Esophagus muscularis mucosa (tissue), 4 donors: ENCODE measurements around the gene ATP11C. TPM values are rescaled to one million over a fixed set of nuclear protein-coding genes. Genes with fewer than 3 reads are reported as not detected.

Source experiments
- DNase-seq: peaks from one replicate; pipeline ENCODE4 v3.0.0-alpha.2; 2017; ENCODE audit errors: extremely low spot score
- H3K27ac ChIP-seq, 4 donors: fragments of 200-600 bp; sonication (generic); replicated peaks in 1 of 4; 1 replicate in 3 of 4; 2 replicates in 1 of 4; pipeline ENCODE4 v1.5.1; 2016 to 2019; ENCODE audit warnings: mild to moderate bottlenecking in 1 of 4
- H3K27me3 ChIP-seq, 4 donors: fragments of 200-600 bp; sonication (generic); one replicate each; pipeline versions ENCODE4 v1.5.1 to v1.6.0; 2016 to 2019
- H3K36me3 ChIP-seq, 4 donors: fragments of 200-600 bp; sonication (generic); one replicate each; pipeline ENCODE4 v1.5.1; 2016 to 2019
- H3K4me1 ChIP-seq, 4 donors: fragments of 200-600 bp; sonication (generic); one replicate each; pipeline ENCODE4 v1.5.1; 2016 to 2019
- H3K4me3 ChIP-seq, 4 donors: fragments of 200-600 bp; sonication (generic); 1 replicate in 2 of 4; 2 replicates in 2 of 4; pipeline ENCODE4 v1.5.1; 2016 to 2019; ENCODE audit warnings: mild to moderate bottlenecking in 4 of 4, moderate library complexity in 1 of 4
- H3K9me3 ChIP-seq, 4 donors: fragments of 200-600 bp; sonication (generic); 1 replicate in 3 of 4; 2 replicates in 1 of 4; pipeline ENCODE4 v1.5.1; 2016 to 2019
- EP300 ChIP-seq: sonication (generic); formaldehyde crosslinking; IDR thresholded peaks from one replicate; pipeline ENCODE4 v1.6.1; 2017; ENCODE audit warnings: antibody characterized with exemption
- POLR2A ChIP-seq: fragments of 450-650 bp; IDR thresholded peaks from one replicate; pipeline ENCODE4 v1.6.1; 2017; ENCODE audit warnings: antibody characterized with exemption, moderate library complexity, mild to moderate bottlenecking, low read depth
- POLR2AphosphoS5 ChIP-seq, 2 donors: sonication (generic); formaldehyde crosslinking; IDR thresholded peaks; one replicate each; pipeline ENCODE4 v1.6.1; 2017; ENCODE audit warnings: antibody characterized with exemption in 2 of 2
- WGBS: methylation state at CpG from one replicate; pipeline ENCODE4 v1.1.5; 2018; 5-methylcytosine and 5-hydroxymethylcytosine counted together
- intact Hi-C: fragments of 100-400 bp; cut with DNase I; formaldehyde crosslinking; loops from one replicate; pipeline ENCODE4 v1.15.1; 2023
- total RNA-seq, 4 donors: library from RNA; depleted of rRNA; stranded (reverse); fragments of >200 nt; gene quantifications; one replicate each; pipeline versions ENCODE4 v1.1.0 to v1.2.1, GENCODE V29; 2016
- TF ChIP-seq, protein P1 (sequence below), 3 experiments: fragments of 200-600 bp in 2 of 3; fragments of 450-650 bp in 1 of 3; sonication (generic) in 2 of 3; IDR thresholded peaks; one replicate each; pipeline ENCODE4 v1.5.1; 2017 to 2019; ENCODE audit warnings: antibody characterized with exemption in 3 of 3, mild to moderate bottlenecking in 2 of 3, moderate library complexity in 1 of 3

ATP11C gene
- total RNA-seq, 4 donors from 2014 or later = 17.9 to 29.2 (median 22.4) TPM

DNA sequence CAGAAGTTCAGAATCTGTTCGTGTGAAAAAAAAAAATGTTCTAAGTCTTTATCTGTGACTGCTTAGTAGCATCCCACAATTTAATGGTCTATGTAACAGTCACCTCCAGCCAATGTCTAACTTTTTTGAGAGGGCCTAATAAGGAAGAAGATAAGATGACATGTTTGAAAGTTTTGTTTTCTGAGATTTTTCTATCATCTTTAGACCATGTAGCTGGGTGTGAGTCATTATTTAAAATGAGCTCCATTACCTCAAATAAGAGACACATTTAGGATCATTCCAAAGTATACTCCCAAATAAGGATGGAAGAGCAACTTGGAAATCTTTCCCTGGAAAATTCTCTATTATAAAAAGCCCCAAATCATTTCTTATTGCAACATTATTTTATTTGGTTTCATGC, 196.7 kb downstream of the ATP11C start:
- WGBS = 63% methylated on average over 1 of the region's 1 CpG
- no peaks in the 10 kb centered on the region for H3K9me3 ChIP-seq
- H3K36me3 ChIP-seq = peaks cover 0 to 27% (median 0%) of the 10 kb centered on the region in 4 donors
- TF ChIP-seq POLR2AphosphoS5 (IDR thresholded peaks at IDR 0.05) = no peak
- no peak for TF ChIP-seq POLR2A
- no peak for TF ChIP-seq EP300
- TF ChIP-seq, protein P1, sequence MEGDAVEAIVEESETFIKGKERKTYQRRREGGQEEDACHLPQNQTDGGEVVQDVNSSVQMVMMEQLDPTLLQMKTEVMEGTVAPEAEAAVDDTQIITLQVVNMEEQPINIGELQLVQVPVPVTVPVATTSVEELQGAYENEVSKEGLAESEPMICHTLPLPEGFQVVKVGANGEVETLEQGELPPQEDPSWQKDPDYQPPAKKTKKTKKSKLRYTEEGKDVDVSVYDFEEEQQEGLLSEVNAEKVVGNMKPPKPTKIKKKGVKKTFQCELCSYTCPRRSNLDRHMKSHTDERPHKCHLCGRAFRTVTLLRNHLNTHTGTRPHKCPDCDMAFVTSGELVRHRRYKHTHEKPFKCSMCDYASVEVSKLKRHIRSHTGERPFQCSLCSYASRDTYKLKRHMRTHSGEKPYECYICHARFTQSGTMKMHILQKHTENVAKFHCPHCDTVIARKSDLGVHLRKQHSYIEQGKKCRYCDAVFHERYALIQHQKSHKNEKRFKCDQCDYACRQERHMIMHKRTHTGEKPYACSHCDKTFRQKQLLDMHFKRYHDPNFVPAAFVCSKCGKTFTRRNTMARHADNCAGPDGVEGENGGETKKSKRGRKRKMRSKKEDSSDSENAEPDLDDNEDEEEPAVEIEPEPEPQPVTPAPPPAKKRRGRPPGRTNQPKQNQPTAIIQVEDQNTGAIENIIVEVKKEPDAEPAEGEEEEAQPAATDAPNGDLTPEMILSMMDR (IDR thresholded peaks at IDR 0.05) = no peak
- DNase-seq = no peak
- H3K4me3 ChIP-seq = no peak overlapping the region
- H3K27me3 ChIP-seq = no peaks in the 10 kb centered on the region
- intact Hi-C loops = no loop called here
- H3K27ac ChIP-seq = no peak overlapping the region
- no peaks in the 10 kb centered on the region for H3K4me1 ChIP-seq

DNA sequence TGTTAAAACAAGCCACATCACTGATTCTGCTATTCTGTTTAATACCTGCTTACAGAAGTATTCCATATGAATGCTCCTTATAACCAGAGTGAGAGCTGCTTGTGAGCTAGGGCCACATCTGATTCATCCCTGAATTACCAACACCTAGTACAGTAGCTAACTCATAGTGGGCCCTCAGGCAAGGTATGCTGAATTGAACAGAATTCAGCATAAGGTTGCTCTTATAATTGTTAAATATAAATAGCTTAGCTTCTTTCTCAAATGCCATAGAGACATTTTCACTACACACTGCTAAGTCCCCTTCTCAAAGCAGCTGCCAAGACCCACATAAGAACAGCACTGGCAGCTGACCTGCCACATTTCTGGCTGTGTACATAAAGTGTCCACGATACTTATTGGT, 197.9 kb downstream of the ATP11C start:
- DNase-seq = no peak
- Histone ChIP-seq H3K36me3 (peaks cover 0 to 24% (median 0%) of the 10 kb centered on the region in 4 donors), H3K9me3 (no peaks in the 10 kb centered on the region), H3K27me3 (no peaks in the 10 kb centered on the region), H3K27ac (no peak overlapping the region), H3K4me1 (no peaks in the 10 kb centered on the region), H3K4me3 (no peak overlapping the region)
- TF ChIP-seq, protein P1 (IDR thresholded peaks at IDR 0.05) = no peak
- no peak for TF ChIP-seq EP300
- no peak for TF ChIP-seq POLR2A
- no peak for TF ChIP-seq POLR2AphosphoS5 (IDR thresholded peaks at IDR 0.05)
- intact Hi-C loops = no loop called here
- WGBS = 57% methylated on average over 1 of the region's 1 CpG

DNA sequence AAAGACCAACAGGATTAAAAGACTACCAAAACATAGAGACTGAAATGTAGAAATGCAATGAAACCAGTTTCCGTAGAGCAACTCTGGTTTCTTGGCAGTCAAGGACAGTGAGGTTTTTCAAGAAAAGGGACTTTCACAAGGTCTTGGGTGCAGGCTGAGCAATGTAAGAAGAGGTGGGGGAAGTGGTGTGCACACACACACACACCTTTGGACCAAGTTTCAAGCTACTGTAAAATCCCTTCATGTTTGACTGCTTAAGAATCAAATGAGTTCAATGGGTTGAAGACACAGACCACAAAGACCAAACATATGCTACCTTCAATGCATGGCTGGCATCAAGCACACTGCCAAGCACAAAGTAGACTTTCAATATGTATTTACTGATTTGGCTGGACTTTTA, 207.1 kb downstream of the ATP11C start:
- TF ChIP-seq POLR2A = no peak
- TF ChIP-seq, protein P1 (IDR thresholded peaks at IDR 0.05) = no peak
- no peak for TF ChIP-seq EP300
- TF ChIP-seq POLR2AphosphoS5 (IDR thresholded peaks at IDR 0.05) = no peak
- intact Hi-C loops = no loop called here
- Histone ChIP-seq H3K9me3 (no peaks in the 10 kb centered on the region), H3K27me3 (no peaks in the 10 kb centered on the region), H3K4me3 (no peak overlapping the region), H3K36me3 (no peaks in the 10 kb centered on the region), H3K27ac (no peak overlapping the region), H3K4me1 (no peaks in the 10 kb centered on the region)
- no peak for DNase-seq
- 92% methylated on average over 1 of the region's 1 CpG for WGBS

DNA sequence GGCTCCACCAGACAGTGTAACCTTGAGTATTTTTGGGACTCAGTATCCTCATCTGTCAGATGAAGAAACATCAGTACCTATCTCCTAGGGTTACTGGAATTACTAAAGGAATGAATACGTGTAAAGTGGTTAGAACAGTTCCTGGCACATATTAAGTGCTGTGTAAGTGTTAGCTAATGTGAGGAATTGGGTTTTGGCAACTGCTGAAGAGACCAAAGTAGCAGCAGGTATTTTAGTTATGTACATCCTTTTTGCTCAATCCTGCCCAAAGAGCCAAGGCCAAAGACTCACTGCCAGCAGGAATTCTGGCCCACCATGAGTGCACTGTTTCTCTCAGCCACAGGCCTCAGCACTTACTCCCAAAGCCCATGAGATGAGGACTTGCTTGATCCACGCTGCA, 208.2 kb downstream of the ATP11C start:
- Histone ChIP-seq H3K9me3 (no peaks in the 10 kb centered on the region), H3K4me3 (no peak overlapping the region), H3K27ac (no peak overlapping the region), H3K4me1 (no peaks in the 10 kb centered on the region), H3K27me3 (no peaks in the 10 kb centered on the region), H3K36me3 (no peaks in the 10 kb centered on the region)
- intact Hi-C loops = no loop called here
- no peak for DNase-seq
- TF ChIP-seq, protein P1 (IDR thresholded peaks at IDR 0.05) = no peak
- TF ChIP-seq EP300 = no peak
- no peak for TF ChIP-seq POLR2AphosphoS5 (IDR thresholded peaks at IDR 0.05)
- TF ChIP-seq POLR2A = no peak
- 59% methylated on average over 2 of the region's 2 CpGs for WGBS

DNA sequence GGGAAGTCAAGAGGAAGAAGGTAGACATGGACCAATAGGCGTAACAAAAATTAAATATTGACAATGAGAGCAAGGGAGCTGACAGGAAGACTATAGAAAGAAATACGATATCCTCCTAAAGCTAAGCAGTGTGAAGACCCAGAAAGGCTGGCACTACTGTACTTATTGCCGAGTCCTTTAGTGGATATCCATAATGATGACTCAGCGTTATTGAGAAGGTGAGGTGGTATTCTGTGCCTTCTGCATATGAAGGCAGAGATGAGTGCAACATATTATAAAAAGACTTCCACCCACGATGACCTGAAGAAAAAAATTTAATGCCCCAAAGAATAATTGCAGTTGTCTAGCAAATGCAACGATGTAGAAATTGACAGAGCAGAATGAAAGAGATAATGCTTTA, 211.9 kb downstream of the ATP11C start:
- no peaks in the 10 kb centered on the region for H3K27me3 ChIP-seq
- H3K36me3 ChIP-seq = no peaks in the 10 kb centered on the region
- no peaks in the 10 kb centered on the region for H3K4me1 ChIP-seq
- no peak for DNase-seq
- no peaks in the 10 kb centered on the region for H3K9me3 ChIP-seq
- 81% methylated on average over 6 of the region's 6 CpGs for WGBS
- H3K4me3 ChIP-seq = no peak overlapping the region
- intact Hi-C loops = no loop called here
- TF ChIP-seq EP300 (no peak), POLR2A (no peak), POLR2AphosphoS5 (IDR thresholded peaks at IDR 0.05) (no peak)
- TF ChIP-seq, protein P1 (IDR thresholded peaks at IDR 0.05) = no peak
- no peak overlapping the region for H3K27ac ChIP-seq
